ENCODE data around the gene KRTAP3-2. TPM values are rescaled to one million over a fixed set of nuclear protein-coding genes. Genes with fewer than 3 reads are reported as not detected.

The KRTAP3-2 gene
- total RNA-seq, 4 donors from 2014 or later: not detected

GRCh38 chr17:40980596-40980995 is 19.1 kb downstream of the KRTAP3-2 start:
- peak in 1 of 2 donors; percentile 28 for DNase-seq
- intact Hi-C loops (cut with DNase I; ENCODE audit: low total_unique reads): no loop called here

GRCh38 chr17:40980117-40980516 is 19.6 kb downstream of the KRTAP3-2 start:
- no peaks in the 10 kb centered on the region for H3K4me1 ChIP-seq
- H3K9me3 ChIP-seq: no peaks in the 10 kb centered on the region
- H3K4me3 ChIP-seq: no peak overlapping the region
- no peaks in the 10 kb centered on the region for H3K27me3 ChIP-seq
- TF ChIP-seq CTCF (IDR thresholded peaks at IDR 0.05) (no peak), POLR2A (IDR thresholded peaks at IDR 0.05) (no peak)
- no peak overlapping the region for H3K27ac ChIP-seq
- no peak for DNase-seq
- no peaks in the 10 kb centered on the region for H3K36me3 ChIP-seq
- intact Hi-C loops (cut with DNase I; ENCODE audit: low total_unique reads): no loop called here

More at GRCh38 chr17:40980596-40980995, 19.1 kb downstream of the KRTAP3-2 start:
- H3K4me1 ChIP-seq: no peaks in the 10 kb centered on the region
- H3K27me3 ChIP-seq: no peaks in the 10 kb centered on the region
- no peaks in the 10 kb centered on the region for H3K9me3 ChIP-seq
- no peaks in the 10 kb centered on the region for H3K36me3 ChIP-seq
- TF ChIP-seq POLR2A (IDR thresholded peaks at IDR 0.05) (no peak), CTCF (IDR thresholded peaks at IDR 0.05) (no peak)
- no peak overlapping the region for H3K27ac ChIP-seq
- H3K4me3 ChIP-seq: no peak overlapping the region

GRCh38 chr17:40978575-40979151 is 21.0 kb downstream of the KRTAP3-2 start:
- intact Hi-C loops (cut with DNase I; ENCODE audit: low total_unique reads): no loop called here
- H3K4me3 ChIP-seq: no peak overlapping the region
- no peaks in the 10 kb centered on the region for H3K27me3 ChIP-seq
- H3K9me3 ChIP-seq: no peaks in the 10 kb centered on the region
- H3K36me3 ChIP-seq: no peaks in the 10 kb centered on the region
- H3K27ac ChIP-seq: no peak overlapping the region
- no peaks in the 10 kb centered on the region for H3K4me1 ChIP-seq
- TF ChIP-seq POLR2A (IDR thresholded peaks at IDR 0.05) (no peak), CTCF (IDR thresholded peaks at IDR 0.05) (no peak)
- no peak for DNase-seq

- intact Hi-C loops (cut with DNase I; ENCODE audit: low total_unique reads): no loop called here
These were observed 24.2 kb downstream of the KRTAP3-2 start for GRCh38 chr17:40975516-40975915.

GRCh38 chr17:40974366-40974765 is 25.3 kb downstream of the KRTAP3-2 start:
- intact Hi-C loops (cut with DNase I; ENCODE audit: low total_unique reads): no loop called here
- no peak overlapping the region for H3K27ac ChIP-seq
- H3K27me3 ChIP-seq: no peaks in the 10 kb centered on the region
- no peak overlapping the region for H3K4me3 ChIP-seq
- no peak for DNase-seq
- H3K9me3 ChIP-seq: no peaks in the 10 kb centered on the region
- no peak for TF ChIP-seq CTCF (IDR thresholded peaks at IDR 0.05)
- no peak for TF ChIP-seq POLR2A (IDR thresholded peaks at IDR 0.05)
- H3K4me1 ChIP-seq: no peaks in the 10 kb centered on the region
- H3K36me3 ChIP-seq: no peaks in the 10 kb centered on the region

More at GRCh38 chr17:40975516-40975915, 24.2 kb downstream of the KRTAP3-2 start:
- no peak overlapping the region for H3K27ac ChIP-seq
- TF ChIP-seq CTCF (IDR thresholded peaks at IDR 0.05) (no peak), POLR2A (IDR thresholded peaks at IDR 0.05) (no peak)
- no peaks in the 10 kb centered on the region for H3K9me3 ChIP-seq
- no peaks in the 10 kb centered on the region for H3K27me3 ChIP-seq
- H3K36me3 ChIP-seq: no peaks in the 10 kb centered on the region
- H3K4me1 ChIP-seq: no peaks in the 10 kb centered on the region
- no peak for DNase-seq
- H3K4me3 ChIP-seq: no peak overlapping the region

Data from uterus (tissue), 4 donors.